ENCODE measurements around the gene PCSK9.

PCSK9 gene

GRCh38 chr1:55044617-55045397 lies 5.5 kb downstream of the PCSK9 start:
- DNase-seq (ENCODE audit: low read depth) = no peak
- H3K4me3 ChIP-seq (ENCODE audit: low read length) = no peak overlapping the region
- TF ChIP-seq, protein P1, sequence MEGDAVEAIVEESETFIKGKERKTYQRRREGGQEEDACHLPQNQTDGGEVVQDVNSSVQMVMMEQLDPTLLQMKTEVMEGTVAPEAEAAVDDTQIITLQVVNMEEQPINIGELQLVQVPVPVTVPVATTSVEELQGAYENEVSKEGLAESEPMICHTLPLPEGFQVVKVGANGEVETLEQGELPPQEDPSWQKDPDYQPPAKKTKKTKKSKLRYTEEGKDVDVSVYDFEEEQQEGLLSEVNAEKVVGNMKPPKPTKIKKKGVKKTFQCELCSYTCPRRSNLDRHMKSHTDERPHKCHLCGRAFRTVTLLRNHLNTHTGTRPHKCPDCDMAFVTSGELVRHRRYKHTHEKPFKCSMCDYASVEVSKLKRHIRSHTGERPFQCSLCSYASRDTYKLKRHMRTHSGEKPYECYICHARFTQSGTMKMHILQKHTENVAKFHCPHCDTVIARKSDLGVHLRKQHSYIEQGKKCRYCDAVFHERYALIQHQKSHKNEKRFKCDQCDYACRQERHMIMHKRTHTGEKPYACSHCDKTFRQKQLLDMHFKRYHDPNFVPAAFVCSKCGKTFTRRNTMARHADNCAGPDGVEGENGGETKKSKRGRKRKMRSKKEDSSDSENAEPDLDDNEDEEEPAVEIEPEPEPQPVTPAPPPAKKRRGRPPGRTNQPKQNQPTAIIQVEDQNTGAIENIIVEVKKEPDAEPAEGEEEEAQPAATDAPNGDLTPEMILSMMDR (conservative IDR thresholded peaks at IDR 0.05; ENCODE audit: low read depth, low read length) = no peak

DNA sequence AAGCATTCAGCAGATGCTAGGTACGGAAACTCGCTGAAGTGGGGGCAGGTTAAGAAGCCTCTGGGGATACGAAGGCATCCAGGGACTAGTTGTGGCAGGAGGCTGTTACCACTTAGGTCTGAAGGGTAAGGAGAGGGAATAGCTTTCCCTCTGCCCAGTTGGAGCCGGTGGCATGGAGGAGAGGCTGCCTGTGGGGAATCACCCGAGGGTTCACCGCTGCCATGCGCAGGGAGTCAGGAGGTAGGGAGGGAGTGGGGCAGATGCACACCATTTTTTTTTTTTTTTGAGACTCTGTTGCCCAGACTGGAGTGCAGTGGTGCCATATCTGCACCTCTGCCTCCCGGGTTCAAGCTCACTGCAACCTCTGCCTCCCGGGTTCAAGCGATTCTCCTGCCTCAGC lies 6.1 kb downstream of the PCSK9 start:
- TF ChIP-seq, protein P1 (conservative IDR thresholded peaks at IDR 0.05; ENCODE audit: low read depth, low read length) = no peak
- DNase-seq (ENCODE audit: low read depth) = no peak
- H3K4me3 ChIP-seq (ENCODE audit: low read length) = no peak overlapping the region

DNA sequence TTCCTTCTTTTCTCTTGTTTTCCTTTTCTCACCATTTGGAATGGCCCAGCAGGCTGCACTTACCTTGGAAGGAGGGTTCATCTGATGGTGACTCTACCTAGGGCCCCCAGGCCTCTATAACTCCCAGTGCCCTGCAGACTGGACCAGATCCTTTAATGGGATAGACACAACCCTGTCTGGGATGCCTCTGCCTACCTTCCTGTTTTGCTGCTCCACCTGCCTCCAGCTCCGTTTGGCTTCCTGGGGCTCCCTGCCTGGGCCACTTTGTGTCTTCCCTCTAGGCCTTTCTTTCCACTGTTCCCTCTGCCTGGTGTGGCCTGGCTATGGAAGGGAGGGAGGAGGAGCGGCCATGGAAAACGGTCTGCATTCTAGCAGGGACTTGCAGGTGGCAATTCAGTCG lies 7.5 kb downstream of the PCSK9 start:
- H3K4me3 ChIP-seq (ENCODE audit: low read length) = no peak overlapping the region
- no peak for DNase-seq (ENCODE audit: low read depth)
- TF ChIP-seq, protein P1 (conservative IDR thresholded peaks at IDR 0.05; ENCODE audit: low read depth, low read length) = no peak

- no peak for DNase-seq (ENCODE audit: low read depth)
- no peak overlapping the region for H3K4me3 ChIP-seq (ENCODE audit: low read length)
- TF ChIP-seq, protein P1 (conservative IDR thresholded peaks at IDR 0.05; ENCODE audit: low read depth, low read length) = no peak
Observed at GRCh38 chr1:55047611-55048010, 8.3 kb downstream of the PCSK9 start.

DNA sequence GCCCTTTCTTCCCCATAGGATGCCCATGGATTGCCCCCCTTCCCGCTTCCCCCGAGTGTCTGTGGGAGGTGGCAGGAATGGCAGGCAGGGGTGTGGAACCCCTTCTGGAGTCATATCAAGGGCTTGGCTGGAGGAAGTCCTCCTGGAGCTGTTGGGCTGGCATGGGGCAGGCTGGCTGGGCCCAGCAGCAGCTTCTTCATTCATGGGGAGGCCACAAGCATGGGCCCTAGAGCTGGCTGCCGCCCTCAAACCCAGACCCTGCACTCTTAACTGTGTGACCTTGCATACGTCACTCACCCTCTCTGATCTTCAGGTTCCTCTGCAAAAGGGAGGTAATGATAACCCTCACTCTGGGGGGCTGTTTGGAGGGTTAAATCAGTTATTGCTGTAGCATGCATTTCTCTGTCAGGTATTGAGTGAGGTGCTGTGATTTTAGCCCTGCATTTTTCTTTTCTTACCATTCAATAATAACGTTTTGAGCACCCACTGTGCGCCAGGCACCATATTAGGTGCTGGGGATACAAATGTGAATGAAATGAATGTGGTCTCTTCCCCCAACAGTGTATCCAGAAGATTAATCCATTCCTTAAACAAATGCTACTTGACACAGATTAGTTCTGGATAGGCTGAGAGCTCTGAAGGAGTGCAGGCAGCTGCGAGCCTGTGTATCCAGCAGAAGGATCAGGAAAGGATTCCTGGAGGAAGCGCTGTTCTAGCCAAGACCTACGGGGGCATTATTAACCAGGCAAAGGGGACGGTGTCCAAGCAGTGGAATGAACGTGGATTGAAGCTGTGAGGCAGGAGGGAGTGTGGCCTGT lies 9.3 kb downstream of the PCSK9 start:
- no peak overlapping the region for H3K4me3 ChIP-seq (ENCODE audit: low read length)
- no peak for DNase-seq (ENCODE audit: low read depth)
- TF ChIP-seq, protein P1 (conservative IDR thresholded peaks at IDR 0.05; ENCODE audit: low read depth, low read length) = no peak

GRCh38 chr1:55049271-55049913 lies 10.0 kb downstream of the PCSK9 start:
- TF ChIP-seq, protein P1 (conservative IDR thresholded peaks at IDR 0.05; ENCODE audit: low read depth, low read length) = no peak
- DNase-seq (ENCODE audit: low read depth) = no peak
- H3K4me3 ChIP-seq (ENCODE audit: low read length) = no peak overlapping the region

Measured in retinal pigment epithelial cell (primary cell).